ENCODE data around the gene CMC2. TPM values are rescaled to one million over a fixed set of nuclear protein-coding genes. Genes with fewer than 3 reads are reported as not detected.
A peak's percentile ranks its signal among the peaks of the same experiment; 100 is the strongest.

CMC2 gene
- total and polyA plus RNA-seq, 9 of the 15 experiments (the other 6 are each of a cell fraction or from before 2014, with no cell fraction given), result 122 to 501 (median 172) TPM

- TF ChIP-seq REST (IDR thresholded peaks at IDR 0.05; ENCODE audit: borderline replicate concordance) (no peak), REST (CRISPR knock-in tag; IDR thresholded peaks at IDR 0.05; ENCODE audit: low read depth) (peak; percentile 77), NR1H2 (CRISPR knock-in tag; IDR thresholded peaks at IDR 0.05) (0 out of 2 replicates have a peak, but pooled peaks have one; percentile 43), ARID4B (CRISPR knock-in tag; IDR thresholded peaks at IDR 0.05) (peak; percentile 84), CTCF (IDR thresholded peaks at IDR 0.05 in 2 of 3, conservative IDR thresholded peaks at IDR 0.05 in 1 of 3; ENCODE audit: insufficient read depth in 2 of 3, low read depth in 1 of 3, low read length in 3 of 3) (no peak), SMC3 (conservative IDR thresholded peaks at IDR 0.05; ENCODE audit: insufficient read depth, low read depth, low read length) (0 out of 2 replicates have a peak, but pooled peaks have one; percentile 2)
Measured at GRCh38 chr16:81006211-81006812, 373 bp downstream of the CMC2 start (continued).
